Neural cell (in vitro differentiated cells): ENCODE results near the gene LRRC42.

Experiments used
- EP300 ChIP-seq: fragments of 450-650 bp; conservative IDR thresholded peaks from 2 replicates; pipeline ENCODE4 v1.6.1; 2014; ENCODE audit warnings: antibody characterized with exemption, mild to moderate bottlenecking, moderate library complexity; ENCODE audit not compliant: poor library complexity, severe bottlenecking
- EZH2 ChIP-seq: fragments of 200-600, 300-800 bp; shearing (Covaris generic), sonication (generic); IDR thresholded peaks from 2 replicates; pipeline ENCODE4 v1.6.1; 2014; ENCODE audit warnings: antibody characterized with exemption, low read length, borderline replicate concordance, mild to moderate bottlenecking; ENCODE audit not compliant: insufficient read depth, poor library complexity, severe bottlenecking
- POLR2AphosphoS5 ChIP-seq: IDR thresholded peaks from 2 replicates; pipeline ENCODE4 v1.6.1; 2012
- TAF1 ChIP-seq: IDR thresholded peaks from 2 replicates; pipeline ENCODE4 v1.6.1; 2012; ENCODE audit warnings: low read depth
- TF ChIP-seq, protein P1 (sequence below): fragments of 450-650 bp; IDR thresholded peaks from 2 replicates; pipeline ENCODE4 v1.5.1; 2014; ENCODE audit warnings: antibody characterized with exemption, mild to moderate bottlenecking, moderate library complexity; ENCODE audit not compliant: poor library complexity, severe bottlenecking

DNA sequence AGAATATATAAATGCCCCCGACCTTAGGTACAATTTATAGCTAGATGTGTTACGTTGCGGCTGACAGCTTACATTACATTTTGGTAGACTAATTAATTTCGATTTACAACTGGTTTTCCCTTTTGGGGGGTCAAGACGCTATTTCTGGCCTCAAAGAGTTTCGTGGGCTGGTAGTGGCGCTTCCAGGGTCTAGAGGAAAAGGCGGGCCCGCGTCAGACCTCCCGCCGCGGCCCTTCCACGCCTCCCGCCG lies 1.0 kb upstream of the LRRC42 start:
- TF ChIP-seq POLR2AphosphoS5: no peak
- TF ChIP-seq, protein P1, sequence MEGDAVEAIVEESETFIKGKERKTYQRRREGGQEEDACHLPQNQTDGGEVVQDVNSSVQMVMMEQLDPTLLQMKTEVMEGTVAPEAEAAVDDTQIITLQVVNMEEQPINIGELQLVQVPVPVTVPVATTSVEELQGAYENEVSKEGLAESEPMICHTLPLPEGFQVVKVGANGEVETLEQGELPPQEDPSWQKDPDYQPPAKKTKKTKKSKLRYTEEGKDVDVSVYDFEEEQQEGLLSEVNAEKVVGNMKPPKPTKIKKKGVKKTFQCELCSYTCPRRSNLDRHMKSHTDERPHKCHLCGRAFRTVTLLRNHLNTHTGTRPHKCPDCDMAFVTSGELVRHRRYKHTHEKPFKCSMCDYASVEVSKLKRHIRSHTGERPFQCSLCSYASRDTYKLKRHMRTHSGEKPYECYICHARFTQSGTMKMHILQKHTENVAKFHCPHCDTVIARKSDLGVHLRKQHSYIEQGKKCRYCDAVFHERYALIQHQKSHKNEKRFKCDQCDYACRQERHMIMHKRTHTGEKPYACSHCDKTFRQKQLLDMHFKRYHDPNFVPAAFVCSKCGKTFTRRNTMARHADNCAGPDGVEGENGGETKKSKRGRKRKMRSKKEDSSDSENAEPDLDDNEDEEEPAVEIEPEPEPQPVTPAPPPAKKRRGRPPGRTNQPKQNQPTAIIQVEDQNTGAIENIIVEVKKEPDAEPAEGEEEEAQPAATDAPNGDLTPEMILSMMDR: no peak
- no peak for TF ChIP-seq EZH2
- TF ChIP-seq TAF1: no peak
- no peak for TF ChIP-seq EP300
